Body of pancreas (tissue), 4 donors: ENCODE results near the gene PRIMA1.

Experiments used
- POLR2A ChIP-seq, 3 donors: fragments of 450-650 bp; IDR thresholded peaks; one replicate each; pipeline ENCODE4 v1.6.1; 2016; ENCODE audit warnings: antibody characterized with exemption in 3 of 3, mild to moderate bottlenecking in 2 of 3
- TF ChIP-seq, protein P1 (sequence below), 7 experiments: fragments of 450-650 bp in 4 of 7; fragments of 200-600 bp in 3 of 7; sonication (generic) in 3 of 7; IDR thresholded peaks; one replicate each; pipeline ENCODE4 v1.5.1; 2016 to 2019; ENCODE audit warnings: antibody characterized with exemption in 7 of 7

DNA sequence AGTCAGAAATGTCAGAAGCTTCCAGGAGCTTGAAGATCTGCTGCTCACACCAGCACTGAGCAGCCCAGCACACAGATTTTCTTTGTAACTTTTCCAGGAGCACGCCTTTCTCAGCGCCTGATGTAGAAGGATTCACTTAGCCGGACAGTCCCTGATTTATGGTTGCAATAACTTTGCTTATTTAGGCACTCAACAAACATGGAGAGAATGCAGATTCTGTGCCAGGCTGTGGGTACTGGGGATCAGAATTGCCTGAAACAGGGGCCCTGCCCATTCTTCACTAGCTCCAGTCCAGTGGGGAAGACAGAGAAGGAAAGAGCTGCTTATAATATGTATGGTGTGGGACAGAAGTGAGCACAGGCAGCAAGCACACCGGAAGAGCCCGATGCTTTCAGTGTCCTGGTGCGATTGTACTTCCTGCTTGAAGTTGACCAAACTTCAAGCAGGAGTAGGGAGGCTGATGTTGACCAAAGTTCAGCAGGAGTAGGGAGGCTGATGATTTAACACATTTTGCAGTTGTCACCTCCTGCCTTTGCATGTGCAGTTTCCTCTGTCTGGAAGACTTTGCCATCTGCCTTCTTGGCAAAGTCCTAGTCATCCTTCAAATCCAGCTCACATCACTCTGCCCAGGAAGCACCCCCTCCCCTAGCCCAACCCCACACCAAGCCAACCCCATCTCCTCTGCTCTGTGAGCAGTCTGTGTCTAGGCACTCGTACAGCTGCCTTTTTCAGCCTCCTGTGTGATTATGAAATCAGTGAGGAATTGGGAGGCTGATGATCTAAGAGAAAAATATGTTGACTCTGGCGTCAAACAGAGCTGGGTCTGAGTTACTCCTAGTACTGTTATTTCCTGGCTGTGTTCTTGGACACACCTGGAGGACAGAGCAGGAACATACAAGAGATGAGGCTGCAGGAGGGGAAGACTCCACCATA, 12.0 kb upstream of the PRIMA1 start:
- TF ChIP-seq, protein P1, sequence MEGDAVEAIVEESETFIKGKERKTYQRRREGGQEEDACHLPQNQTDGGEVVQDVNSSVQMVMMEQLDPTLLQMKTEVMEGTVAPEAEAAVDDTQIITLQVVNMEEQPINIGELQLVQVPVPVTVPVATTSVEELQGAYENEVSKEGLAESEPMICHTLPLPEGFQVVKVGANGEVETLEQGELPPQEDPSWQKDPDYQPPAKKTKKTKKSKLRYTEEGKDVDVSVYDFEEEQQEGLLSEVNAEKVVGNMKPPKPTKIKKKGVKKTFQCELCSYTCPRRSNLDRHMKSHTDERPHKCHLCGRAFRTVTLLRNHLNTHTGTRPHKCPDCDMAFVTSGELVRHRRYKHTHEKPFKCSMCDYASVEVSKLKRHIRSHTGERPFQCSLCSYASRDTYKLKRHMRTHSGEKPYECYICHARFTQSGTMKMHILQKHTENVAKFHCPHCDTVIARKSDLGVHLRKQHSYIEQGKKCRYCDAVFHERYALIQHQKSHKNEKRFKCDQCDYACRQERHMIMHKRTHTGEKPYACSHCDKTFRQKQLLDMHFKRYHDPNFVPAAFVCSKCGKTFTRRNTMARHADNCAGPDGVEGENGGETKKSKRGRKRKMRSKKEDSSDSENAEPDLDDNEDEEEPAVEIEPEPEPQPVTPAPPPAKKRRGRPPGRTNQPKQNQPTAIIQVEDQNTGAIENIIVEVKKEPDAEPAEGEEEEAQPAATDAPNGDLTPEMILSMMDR (IDR thresholded peaks at IDR 0.05), result no peak
- TF ChIP-seq POLR2A (IDR thresholded peaks at IDR 0.05), result no peak
